ENCODE measurements around the gene PLPPR2. TPM values are rescaled to one million over a fixed set of nuclear protein-coding genes. Genes with fewer than 3 reads are reported as not detected.

The PLPPR2 gene
- total RNA-seq, 1 experiment from 2014 or later, result 5.6 TPM

DNA sequence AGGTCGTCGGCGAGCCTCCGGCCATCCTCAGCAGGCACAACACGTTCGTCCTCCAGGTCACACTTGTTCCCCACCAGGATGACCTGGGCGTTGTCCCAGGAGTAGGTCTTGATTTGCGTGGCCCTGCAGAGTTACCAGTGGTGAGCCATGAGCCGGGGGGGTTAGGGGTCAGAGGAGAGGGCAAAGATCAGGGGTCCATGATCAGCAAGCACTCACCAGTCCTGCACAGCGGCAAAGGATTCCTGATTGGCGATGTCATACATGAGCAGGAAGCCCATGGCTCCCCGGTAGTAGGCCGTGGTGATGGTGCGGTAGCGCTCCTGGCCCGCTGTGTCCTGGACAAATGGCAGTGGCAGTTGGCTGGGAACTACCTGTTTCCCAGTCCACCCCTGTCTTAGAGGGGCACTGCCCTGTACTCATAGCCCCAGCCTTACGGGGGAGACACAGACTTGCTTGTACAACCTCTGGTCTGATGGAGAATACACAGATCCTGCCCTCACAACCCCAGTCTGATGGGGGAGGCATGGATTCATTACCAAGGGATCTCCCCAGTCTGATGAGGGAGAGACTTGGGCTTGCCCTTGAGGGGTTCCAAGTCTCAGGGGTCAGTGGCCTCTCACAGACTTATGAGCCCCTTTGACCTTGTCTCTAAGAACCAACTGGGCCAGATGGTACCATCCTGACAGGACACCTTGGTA, 19.6 kb upstream of the PLPPR2 start:
- CTCF ChIA-PET, result no interaction called here
- intact Hi-C loops (cut with micrococcal nuclease; ENCODE audit: unreplicated experiment), result no loop called here
- Histone ChIP-seq H3K27me3 (replicated peaks; ENCODE audit: control insufficient read depth, insufficient read depth, low read length) (no peaks in the 10 kb centered on the region), H3K9me3 (no peaks in the 10 kb centered on the region), H3K4me1 (peaks cover 14% of the 10 kb centered on the region), H3K4me3 (ENCODE audit: low read depth, low read length) (no peak overlapping the region), H3K36me3 (ENCODE audit: control insufficient read depth, insufficient read depth, low read length) (peaks cover 5% of the 10 kb centered on the region)
- no TSS peak for BruUV-seq (replicated peaks)
- H3K36me3 Mint-ChIP-seq (ENCODE audit: insufficient read depth, unreplicated experiment), result peaks cover 28% of the 10 kb centered on the region
- H3K27me3 Mint-ChIP-seq (ENCODE audit: insufficient read depth, unreplicated experiment), result no peaks in the 10 kb centered on the region
- no peak overlapping the region for H3K4me3 Mint-ChIP-seq (ENCODE audit: unreplicated experiment)
- no peak for DNase-seq
- TF ChIP-seq, protein P1, sequence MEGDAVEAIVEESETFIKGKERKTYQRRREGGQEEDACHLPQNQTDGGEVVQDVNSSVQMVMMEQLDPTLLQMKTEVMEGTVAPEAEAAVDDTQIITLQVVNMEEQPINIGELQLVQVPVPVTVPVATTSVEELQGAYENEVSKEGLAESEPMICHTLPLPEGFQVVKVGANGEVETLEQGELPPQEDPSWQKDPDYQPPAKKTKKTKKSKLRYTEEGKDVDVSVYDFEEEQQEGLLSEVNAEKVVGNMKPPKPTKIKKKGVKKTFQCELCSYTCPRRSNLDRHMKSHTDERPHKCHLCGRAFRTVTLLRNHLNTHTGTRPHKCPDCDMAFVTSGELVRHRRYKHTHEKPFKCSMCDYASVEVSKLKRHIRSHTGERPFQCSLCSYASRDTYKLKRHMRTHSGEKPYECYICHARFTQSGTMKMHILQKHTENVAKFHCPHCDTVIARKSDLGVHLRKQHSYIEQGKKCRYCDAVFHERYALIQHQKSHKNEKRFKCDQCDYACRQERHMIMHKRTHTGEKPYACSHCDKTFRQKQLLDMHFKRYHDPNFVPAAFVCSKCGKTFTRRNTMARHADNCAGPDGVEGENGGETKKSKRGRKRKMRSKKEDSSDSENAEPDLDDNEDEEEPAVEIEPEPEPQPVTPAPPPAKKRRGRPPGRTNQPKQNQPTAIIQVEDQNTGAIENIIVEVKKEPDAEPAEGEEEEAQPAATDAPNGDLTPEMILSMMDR (IDR thresholded peaks at IDR 0.05; ENCODE audit: insufficient read depth in 1 of 2, low read depth in 1 of 2, low read length in 1 of 2, severe bottlenecking in 1 of 2, unreplicated experiment in 1 of 2), result no peak
- H3K27ac Mint-ChIP-seq (ENCODE audit: unreplicated experiment), result no peak overlapping the region
- POLR2A ChIA-PET, result no interaction called here
- no peaks in the 10 kb centered on the region for H3K9me3 Mint-ChIP-seq (ENCODE audit: unreplicated experiment)
- H3K4me1 Mint-ChIP-seq (ENCODE audit: low read depth, unreplicated experiment), result peaks cover 6% of the 10 kb centered on the region

DNA sequence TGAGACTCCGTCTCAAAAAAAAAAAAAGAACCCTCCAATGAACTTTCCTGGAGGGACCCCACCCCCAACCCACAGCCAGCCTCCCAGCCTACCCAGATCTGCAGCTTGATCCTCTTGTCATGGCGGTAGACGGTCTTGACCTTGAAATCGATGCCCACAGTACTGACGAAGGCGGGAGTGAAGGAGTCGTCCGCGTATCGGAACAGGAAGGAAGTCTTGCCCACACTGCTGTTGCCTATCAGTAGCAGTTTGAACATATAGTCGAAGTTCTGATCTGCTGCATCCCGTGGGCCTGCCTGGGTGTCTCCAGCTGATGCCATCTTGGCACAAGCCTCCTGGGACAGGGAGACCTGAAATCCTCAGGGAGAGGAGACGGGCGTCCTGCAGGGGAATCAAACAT, 18.2 kb upstream of the PLPPR2 start:
- no TSS peak for BruUV-seq (replicated peaks)
- POLR2A ChIA-PET, result no interaction called here
- H3K9me3 ChIP-seq, result no peaks in the 10 kb centered on the region
- CTCF ChIA-PET, result no interaction called here
- Mint-ChIP-seq H3K9me3 (ENCODE audit: unreplicated experiment) (no peaks in the 10 kb centered on the region), H3K4me1 (ENCODE audit: low read depth, unreplicated experiment) (peaks cover 6% of the 10 kb centered on the region), H3K36me3 (ENCODE audit: insufficient read depth, unreplicated experiment) (peaks cover 28% of the 10 kb centered on the region), H3K27me3 (ENCODE audit: insufficient read depth, unreplicated experiment) (no peaks in the 10 kb centered on the region), H3K27ac (ENCODE audit: unreplicated experiment) (no peak overlapping the region), H3K4me3 (ENCODE audit: unreplicated experiment) (no peak overlapping the region)
- H3K27me3 ChIP-seq (replicated peaks; ENCODE audit: control insufficient read depth, insufficient read depth, low read length), result no peaks in the 10 kb centered on the region
- TF ChIP-seq, protein P1 (IDR thresholded peaks at IDR 0.05; ENCODE audit: insufficient read depth in 1 of 2, low read depth in 1 of 2, low read length in 1 of 2, severe bottlenecking in 1 of 2, unreplicated experiment in 1 of 2), result no peak
- H3K4me1 ChIP-seq, result peaks cover 14% of the 10 kb centered on the region
- no peak for DNase-seq
- no peak overlapping the region for H3K4me3 ChIP-seq (ENCODE audit: low read depth, low read length)
- intact Hi-C loops (cut with micrococcal nuclease; ENCODE audit: unreplicated experiment), result no loop called here
- peaks cover 7% of the 10 kb centered on the region for H3K36me3 ChIP-seq (ENCODE audit: control insufficient read depth, insufficient read depth, low read length)

DNA sequence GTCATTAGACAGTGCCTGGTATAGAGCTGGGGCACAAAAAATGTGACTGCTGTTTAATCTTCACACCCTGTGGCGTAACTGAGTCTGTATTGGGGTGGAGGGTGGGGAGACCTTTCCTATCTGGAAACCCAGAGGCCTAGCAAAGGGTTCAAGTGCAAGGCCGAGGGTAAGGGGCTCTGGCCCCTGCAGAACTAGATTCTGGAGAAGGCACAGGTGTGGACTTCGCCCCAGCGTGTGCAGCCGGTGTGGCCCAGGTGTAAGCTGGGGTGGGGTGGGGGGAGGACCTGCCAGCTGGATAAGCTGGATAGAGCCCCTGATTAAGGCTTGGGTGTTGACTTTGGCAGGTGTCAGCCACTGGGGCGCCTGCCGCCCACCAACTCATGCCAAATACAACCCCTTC, 17.1 kb upstream of the PLPPR2 start:
- H3K9me3 Mint-ChIP-seq (ENCODE audit: unreplicated experiment), result no peaks in the 10 kb centered on the region
- no TSS peak for BruUV-seq (replicated peaks)
- TF ChIP-seq, protein P1 (IDR thresholded peaks at IDR 0.05; ENCODE audit: insufficient read depth in 1 of 2, low read depth in 1 of 2, low read length in 1 of 2, severe bottlenecking in 1 of 2, unreplicated experiment in 1 of 2), result no peak
- Histone ChIP-seq H3K36me3 (ENCODE audit: control insufficient read depth, insufficient read depth, low read length) (peaks cover 7% of the 10 kb centered on the region), H3K9me3 (no peaks in the 10 kb centered on the region), H3K4me3 (ENCODE audit: low read depth, low read length) (peak overlapping the region; percentile 88), H3K4me1 (peaks cover 14% of the 10 kb centered on the region), H3K27me3 (replicated peaks; ENCODE audit: control insufficient read depth, insufficient read depth, low read length) (no peaks in the 10 kb centered on the region)
- CTCF ChIA-PET, result interaction anchor here (0.5 to 2.3 kb wide), 3 partner anchors 36 to 101 kb away, joined by 3 to 9 read pairs (median 9); partner anchors contain the start of gene SWSAP1
- intact Hi-C loops (cut with micrococcal nuclease; ENCODE audit: unreplicated experiment), result no loop called here
- no peaks in the 10 kb centered on the region for H3K27me3 Mint-ChIP-seq (ENCODE audit: insufficient read depth, unreplicated experiment)
- H3K36me3 Mint-ChIP-seq (ENCODE audit: insufficient read depth, unreplicated experiment), result peaks cover 23% of the 10 kb centered on the region
- H3K27ac Mint-ChIP-seq (ENCODE audit: unreplicated experiment), result no peak overlapping the region
- POLR2A ChIA-PET, result interaction anchor here (0.6 to 0.7 kb wide), 2 partner anchors 9 to 45 kb away, joined by 3 to 4 read pairs; no protein-coding TSS in a partner anchor
- peak overlapping the region; percentile 77 for H3K4me3 Mint-ChIP-seq (ENCODE audit: unreplicated experiment)
- peaks cover 6% of the 10 kb centered on the region for H3K4me1 Mint-ChIP-seq (ENCODE audit: low read depth, unreplicated experiment)
- DNase-seq, result no peak

All from Caco-2 (cell line).